ENCODE results near the gene KCNAB1. TPM values are rescaled to one million over a fixed set of nuclear protein-coding genes. Genes with fewer than 3 reads are reported as not detected.

KCNAB1 gene
- total RNA-seq, 1 donor from 2014 or later, result 2.4 TPM

- intact Hi-C loops (cut with micrococcal nuclease), result no loop called here
- no peak for ATAC-seq
- no peak for DNase-seq
These were observed 221.5 kb downstream of the KCNAB1 start for GRCh38 chr3:156341831-156342416.

- ATAC-seq (no peak), DNase-seq (no peak)
- intact Hi-C loops (cut with micrococcal nuclease), result no loop called here
These were observed 223.8 kb downstream of the KCNAB1 start for GRCh38 chr3:156344215-156344614.

- intact Hi-C loops (cut with micrococcal nuclease), result no loop called here
- peak; percentile 50 for ATAC-seq
- DNase-seq, result no peak
These were observed 228.7 kb downstream of the KCNAB1 start for GRCh38 chr3:156349111-156349510.

- DNase-seq (no peak), ATAC-seq (no peak)
- intact Hi-C loops (cut with micrococcal nuclease), result no loop called here
These were observed 229.6 kb downstream of the KCNAB1 start for GRCh38 chr3:156349978-156350377.

- ATAC-seq, result peak; percentile 25
- intact Hi-C loops (cut with micrococcal nuclease), result no loop called here
These were observed 230.4 kb downstream of the KCNAB1 start for GRCh38 chr3:156350781-156351180.

GRCh38 chr3:156351783-156352182 is 231.4 kb downstream of the KCNAB1 start:
- DNase-seq (no peak), ATAC-seq (no peak)
- intact Hi-C loops (cut with micrococcal nuclease), result no loop called here

More at GRCh38 chr3:156350781-156351180, 230.4 kb downstream of the KCNAB1 start:
- no peak for DNase-seq

GRCh38 chr3:156352728-156353127 is 232.3 kb downstream of the KCNAB1 start:
- intact Hi-C loops (cut with micrococcal nuclease), result no loop called here
- ATAC-seq (peak; percentile 35), DNase-seq (no peak)

GRCh38 chr3:156353563-156353962 is 233.2 kb downstream of the KCNAB1 start:
- intact Hi-C loops (cut with micrococcal nuclease), result no loop called here

GRCh38 chr3:156356537-156357363 is 236.4 kb downstream of the KCNAB1 start:
- intact Hi-C loops (cut with micrococcal nuclease), result no loop called here
- no peak for DNase-seq
- ATAC-seq, result peak; percentile 91

More at GRCh38 chr3:156353563-156353962, 233.2 kb downstream of the KCNAB1 start:
- no peak for DNase-seq
- no peak for ATAC-seq

GRCh38 chr3:156358232-156358631 is 237.9 kb downstream of the KCNAB1 start:
- DNase-seq (no peak), ATAC-seq (no peak)
- intact Hi-C loops (cut with micrococcal nuclease), result no loop called here

- no peak for DNase-seq
- intact Hi-C loops (cut with micrococcal nuclease), result no loop called here
- ATAC-seq, result no peak
These were observed 239.0 kb downstream of the KCNAB1 start for GRCh38 chr3:156359368-156359767.

GRCh38 chr3:156360083-156360482 is 239.7 kb downstream of the KCNAB1 start:
- ATAC-seq (no peak), DNase-seq (no peak)
- intact Hi-C loops (cut with micrococcal nuclease), result no loop called here

- ATAC-seq, result no peak
- intact Hi-C loops (cut with micrococcal nuclease), result no loop called here
- DNase-seq, result no peak
These were observed 240.6 kb downstream of the KCNAB1 start for GRCh38 chr3:156360963-156361362.

GRCh38 chr3:156366559-156366958 is 246.2 kb downstream of the KCNAB1 start:
- ATAC-seq, result no peak

GRCh38 chr3:156368189-156368588 is 247.8 kb downstream of the KCNAB1 start:
- intact Hi-C loops (cut with micrococcal nuclease), result no loop called here
- ATAC-seq, result no peak
- DNase-seq, result no peak

More at GRCh38 chr3:156366559-156366958, 246.2 kb downstream of the KCNAB1 start:
- no peak for DNase-seq
- intact Hi-C loops (cut with micrococcal nuclease), result no loop called here

GRCh38 chr3:156371701-156372100 is 251.3 kb downstream of the KCNAB1 start:
- ATAC-seq, result no peak
- intact Hi-C loops (cut with micrococcal nuclease), result no loop called here
- DNase-seq, result no peak

GRCh38 chr3:156373095-156373494 is 252.7 kb downstream of the KCNAB1 start:
- intact Hi-C loops (cut with micrococcal nuclease), result no loop called here
- ATAC-seq, result no peak
- DNase-seq, result no peak

GRCh38 chr3:156373654-156374053 is 253.3 kb downstream of the KCNAB1 start:
- no peak for ATAC-seq
- no peak for DNase-seq
- intact Hi-C loops (cut with micrococcal nuclease), result no loop called here

GRCh38 chr3:156376199-156376598 is 255.8 kb downstream of the KCNAB1 start:
- intact Hi-C loops (cut with micrococcal nuclease), result no loop called here
- ATAC-seq (no peak), DNase-seq (no peak)

GRCh38 chr3:156377266-156377665 is 256.9 kb downstream of the KCNAB1 start:
- DNase-seq (no peak), ATAC-seq (peak; percentile 73)
- intact Hi-C loops (cut with micrococcal nuclease), result no loop called here

- intact Hi-C loops (cut with micrococcal nuclease), result no loop called here
- ATAC-seq (no peak), DNase-seq (no peak)
These were observed 257.3 kb downstream of the KCNAB1 start for GRCh38 chr3:156377718-156378117.

All from left ventricle myocardium superior (tissue), 1 donor.